CD4-positive, alpha-beta T cell (primary cell): Measurements from ENCODE around the gene CDH4. TPM values are rescaled to one million over a fixed set of nuclear protein-coding genes. Genes with fewer than 3 reads are reported as not detected.

Experiments used
- ATAC-seq: fragments of 200-7000 bp; cut with Tn5 transposase; one replicate; pipeline ENCODE4 v1.10.0; 2022; ENCODE audit warnings: mild to moderate bottlenecking; ENCODE audit not compliant: poor library complexity
- CTCF ChIA-PET: fragments of 350-600 bp; sonication (Branson Sonifier 250); formaldehyde crosslinking; loops from one replicate; lab custom pipeline; 2021; ENCODE audit warnings: antibody characterized with exemption, inconsistent platforms; lab: Charles Lee
- POLR2A ChIA-PET: fragments of 350-600 bp; sonication (Branson Sonifier 250); formaldehyde crosslinking; loops from one replicate; lab custom pipeline; 2021; ENCODE audit warnings: antibody characterized with exemption, inconsistent platforms; lab: Charles Lee
- DNase-seq, 14 experiments: peaks; one replicate each; pipeline ENCODE4 v3.0.0-alpha.2; 2013 to 2020; ENCODE audit warnings: mixed read lengths in 2 of 14
- H3K27ac ChIP-seq, 2 donors: one replicate each; pipeline versions ENCODE4 v1.5.1 to v1.7.0; 2013; ENCODE audit warnings: low read length in 2 of 2, low read depth in 1 of 2, mild to moderate bottlenecking in 1 of 2
- H3K27me3 ChIP-seq, 2 experiments: 1 replicate in 1 of 2; 2 replicates in 1 of 2; pipeline versions ENCODE4 v1.6.1 to v1.7.0; 2013; ENCODE audit warnings: low read length in 2 of 2, control low read depth in 1 of 2, mild to moderate bottlenecking in 1 of 2, moderate library complexity in 1 of 2; ENCODE audit not compliant: insufficient read depth in 2 of 2, control insufficient read depth in 1 of 2
- H3K36me3 ChIP-seq: one replicate; pipeline ENCODE4 v1.6.1; 2013; ENCODE audit warnings: low read length, control low read depth; ENCODE audit not compliant: insufficient read depth
- H3K4me1 ChIP-seq: one replicate; pipeline ENCODE4 v1.6.1; 2013; ENCODE audit warnings: low read length, control low read depth; ENCODE audit not compliant: insufficient read depth
- H3K4me3 ChIP-seq: one replicate; pipeline ENCODE4 v1.5.1; 2013; ENCODE audit warnings: mild to moderate bottlenecking, low read length, moderate library complexity
- H3K9me3 ChIP-seq, 2 experiments: 1 replicate in 1 of 2; 2 replicates in 1 of 2; pipeline versions ENCODE4 v1.6.1 to v1.7.0; 2013; ENCODE audit warnings: low read length in 2 of 2, mild to moderate bottlenecking in 2 of 2, control low read depth in 1 of 2, moderate library complexity in 1 of 2; ENCODE audit not compliant: control insufficient read depth in 1 of 2, insufficient read depth in 1 of 2
- H3K27ac Mint-ChIP-seq: one replicate; pipeline ENCODE4 v1.8.0; 2020; ENCODE audit warnings: mixed read lengths
- H3K27me3 Mint-ChIP-seq: one replicate; pipeline ENCODE4 v1.8.0; 2021; ENCODE audit warnings: mixed read lengths
- H3K36me3 Mint-ChIP-seq: one replicate; pipeline ENCODE4 v1.8.0; 2021; ENCODE audit warnings: low read depth, mixed read lengths
- H3K4me1 Mint-ChIP-seq: one replicate; pipeline ENCODE4 v1.8.0; 2021; ENCODE audit warnings: low read depth, mixed read lengths
- H3K4me3 Mint-ChIP-seq: one replicate; pipeline ENCODE4 v1.8.0; 2020; ENCODE audit warnings: mild to moderate bottlenecking, mixed read lengths
- H3K9me3 Mint-ChIP-seq: one replicate; pipeline ENCODE4 v1.8.0; 2020; ENCODE audit warnings: mixed read lengths
- intact Hi-C, 2 experiments: fragments of 100-400 bp; cut with DNase I in 1 of 2; cut with micrococcal nuclease in 1 of 2; formaldehyde crosslinking; loops; one replicate each; pipeline versions ENCODE4 v1.15.1 to v1.9.0; 2023 to 2025; cut with DNase I, micrococcal nuclease
- total RNA-seq, 174 experiments: library from RNA in 2 of 174; stranded (reverse) in 2 of 174; gene quantifications; one replicate each; pipeline ENCODE4 v1.2.3 and lab custom pipeline; 2021 to 2026
- TF ChIP-seq, protein P1 (sequence below): fragments of 200-600 bp; IDR thresholded peaks from one replicate; pipeline ENCODE4 v1.8.0; 2022; ENCODE audit warnings: antibody characterized with exemption, mild to moderate bottlenecking

The CDH4 gene
- total RNA-seq, 2 experiments from 2014 or later = 0.11 TPM

DNA sequence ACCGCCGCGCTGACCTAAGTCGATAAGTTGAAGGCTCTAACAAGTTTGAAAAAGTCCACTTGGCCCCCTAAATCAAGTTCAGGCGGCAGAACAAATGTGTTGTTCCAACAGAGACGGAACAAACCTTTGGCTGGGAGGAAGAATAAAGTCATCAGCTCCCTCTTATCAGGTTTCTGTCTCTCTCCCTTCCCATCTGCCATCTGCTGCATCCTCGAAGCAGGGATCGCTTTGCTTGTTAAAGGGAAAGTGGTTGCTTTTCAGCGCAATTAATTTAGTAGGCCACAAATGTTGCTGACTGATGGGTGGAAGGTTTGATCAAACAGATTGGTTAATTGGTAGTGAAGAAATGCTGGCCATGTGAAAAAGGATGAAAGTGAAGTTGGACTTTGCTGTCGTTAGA lies 64.3 kb downstream of the CDH4 start:
- no peak for ATAC-seq
- POLR2A ChIA-PET = no interaction called here
- Histone ChIP-seq H3K36me3 (no peaks in the 10 kb centered on the region), H3K4me1 (no peaks in the 10 kb centered on the region), H3K27me3 (no peaks in the 10 kb centered on the region), H3K27ac (no peak overlapping the region), H3K9me3 (peaks cover 0 to 18% of the 10 kb centered on the region in 2 experiments), H3K4me3 (no peak overlapping the region)
- CTCF ChIA-PET = no interaction called here
- Mint-ChIP-seq H3K4me1 (no peaks in the 10 kb centered on the region), H3K27ac (no peak overlapping the region), H3K4me3 (no peak overlapping the region), H3K9me3 (peaks cover 2% of the 10 kb centered on the region), H3K36me3 (no peaks in the 10 kb centered on the region), H3K27me3 (no peaks in the 10 kb centered on the region)
- no peak for DNase-seq
- TF ChIP-seq, protein P1, sequence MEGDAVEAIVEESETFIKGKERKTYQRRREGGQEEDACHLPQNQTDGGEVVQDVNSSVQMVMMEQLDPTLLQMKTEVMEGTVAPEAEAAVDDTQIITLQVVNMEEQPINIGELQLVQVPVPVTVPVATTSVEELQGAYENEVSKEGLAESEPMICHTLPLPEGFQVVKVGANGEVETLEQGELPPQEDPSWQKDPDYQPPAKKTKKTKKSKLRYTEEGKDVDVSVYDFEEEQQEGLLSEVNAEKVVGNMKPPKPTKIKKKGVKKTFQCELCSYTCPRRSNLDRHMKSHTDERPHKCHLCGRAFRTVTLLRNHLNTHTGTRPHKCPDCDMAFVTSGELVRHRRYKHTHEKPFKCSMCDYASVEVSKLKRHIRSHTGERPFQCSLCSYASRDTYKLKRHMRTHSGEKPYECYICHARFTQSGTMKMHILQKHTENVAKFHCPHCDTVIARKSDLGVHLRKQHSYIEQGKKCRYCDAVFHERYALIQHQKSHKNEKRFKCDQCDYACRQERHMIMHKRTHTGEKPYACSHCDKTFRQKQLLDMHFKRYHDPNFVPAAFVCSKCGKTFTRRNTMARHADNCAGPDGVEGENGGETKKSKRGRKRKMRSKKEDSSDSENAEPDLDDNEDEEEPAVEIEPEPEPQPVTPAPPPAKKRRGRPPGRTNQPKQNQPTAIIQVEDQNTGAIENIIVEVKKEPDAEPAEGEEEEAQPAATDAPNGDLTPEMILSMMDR = no peak
- intact Hi-C loops = no loop called here

- TF ChIP-seq, protein P1 = no peak
- ChIA-PET CTCF (no interaction called here), POLR2A (no interaction called here)
- Histone ChIP-seq H3K4me1 (no peaks in the 10 kb centered on the region), H3K4me3 (no peak overlapping the region), H3K27me3 (no peaks in the 10 kb centered on the region), H3K27ac (no peak overlapping the region), H3K36me3 (no peaks in the 10 kb centered on the region), H3K9me3 (peaks cover 0 to 16% of the 10 kb centered on the region in 2 experiments)
- DNase-seq (no peak), ATAC-seq (no peak)
- no peaks in the 10 kb centered on the region for H3K27me3 Mint-ChIP-seq
- H3K4me1 Mint-ChIP-seq = no peaks in the 10 kb centered on the region
- no peaks in the 10 kb centered on the region for H3K36me3 Mint-ChIP-seq
- H3K9me3 Mint-ChIP-seq = no peaks in the 10 kb centered on the region
- no peak overlapping the region for H3K4me3 Mint-ChIP-seq
- intact Hi-C loops = no loop called here
- no peak overlapping the region for H3K27ac Mint-ChIP-seq
These were observed 66.0 kb downstream of the CDH4 start for GRCh38 chr20:61317966-61318530.

DNA sequence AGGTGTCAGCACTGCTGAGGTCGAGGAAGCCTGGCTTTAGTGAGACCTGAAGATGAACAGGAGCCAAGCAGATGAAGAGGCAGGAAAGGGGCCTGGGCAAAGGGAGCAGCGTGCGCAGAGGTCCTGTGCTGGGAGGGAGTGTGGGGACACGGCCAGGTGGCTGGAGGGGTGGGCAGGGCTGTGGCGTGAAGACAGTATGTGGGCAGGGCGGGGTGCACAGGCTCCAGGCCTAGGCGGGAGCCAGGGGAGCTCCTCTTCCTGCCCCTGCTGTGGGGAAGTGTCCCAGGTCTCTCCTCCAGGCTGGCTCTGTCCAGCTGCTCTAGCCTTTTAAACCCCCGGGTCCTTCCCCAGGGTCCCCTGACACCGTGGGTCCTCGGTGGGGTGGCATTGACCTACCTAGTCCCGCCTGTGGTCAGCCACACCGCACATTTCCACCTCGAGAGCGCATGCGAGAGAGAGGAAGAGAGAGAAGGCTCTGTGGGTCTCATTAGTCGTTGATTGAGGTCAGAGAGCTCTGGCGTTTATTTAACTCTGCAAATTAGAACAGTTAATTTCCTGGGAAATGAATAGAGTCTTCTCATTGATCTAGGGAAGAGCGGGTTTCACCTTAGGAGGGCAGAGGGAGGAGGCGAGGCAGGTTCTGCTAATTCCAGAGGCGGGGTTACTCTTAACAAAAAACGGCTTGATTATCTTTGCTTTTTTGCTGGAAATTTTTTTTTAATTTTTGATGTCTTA lies 68.8 kb downstream of the CDH4 start:
- ATAC-seq (no peak), DNase-seq (no peak)
- ChIA-PET POLR2A (no interaction called here), CTCF (no interaction called here)
- Mint-ChIP-seq H3K27me3 (no peaks in the 10 kb centered on the region), H3K9me3 (no peaks in the 10 kb centered on the region), H3K36me3 (no peaks in the 10 kb centered on the region), H3K4me3 (no peak overlapping the region), H3K27ac (no peak overlapping the region), H3K4me1 (no peaks in the 10 kb centered on the region)
- TF ChIP-seq, protein P1 = no peak
- H3K4me3 ChIP-seq = no peak overlapping the region
- peaks cover 0 to 14% of the 10 kb centered on the region in 2 experiments for H3K9me3 ChIP-seq
- no peaks in the 10 kb centered on the region for H3K36me3 ChIP-seq
- no peaks in the 10 kb centered on the region for H3K27me3 ChIP-seq
- H3K4me1 ChIP-seq = no peaks in the 10 kb centered on the region
- intact Hi-C loops = no loop called here
- no peak overlapping the region for H3K27ac ChIP-seq
